ENCODE measurements around the gene LOX.

DNA sequence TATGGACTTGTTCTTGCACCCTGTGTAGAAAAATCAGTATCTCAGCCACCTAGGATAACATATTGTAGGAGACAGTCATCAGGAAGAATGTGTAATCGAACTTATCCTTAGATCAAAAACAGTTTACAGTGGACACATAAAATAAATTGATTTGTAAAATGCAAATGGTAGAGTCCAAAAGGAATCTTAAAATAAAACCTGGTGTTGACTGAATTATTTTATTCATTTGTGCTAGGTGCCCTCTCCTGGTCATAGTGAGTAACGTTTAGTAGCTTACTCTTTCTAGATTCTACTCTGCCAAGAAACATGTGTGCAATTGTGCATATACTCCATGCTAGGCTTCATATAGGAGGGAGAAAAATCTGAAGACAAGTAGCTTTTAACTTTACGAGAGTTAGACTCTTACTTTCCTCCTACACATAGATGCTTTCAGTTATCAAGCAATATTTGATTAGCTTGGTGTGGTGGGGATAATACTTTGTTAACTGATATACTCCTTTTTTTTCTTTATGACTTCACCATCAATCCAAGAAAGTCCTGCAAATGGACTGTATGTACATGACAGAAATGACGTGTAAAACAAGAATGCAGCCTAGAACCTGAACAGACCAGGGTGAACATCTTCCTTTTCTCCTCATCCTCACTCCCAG is 23.7 kb upstream of the LOX start:
- TF ChIP-seq EZH2 (IDR thresholded peaks at IDR 0.05; ENCODE audit: insufficient read depth, low read length) (no peak), CTCF (IDR thresholded peaks at IDR 0.05; ENCODE audit: insufficient read depth, low read depth, low read length) (peak; percentile 78)

All from astrocyte (in vitro differentiated cells and primary cell).